Measurements from ENCODE around the gene TTC9.

The TTC9 gene

DNA sequence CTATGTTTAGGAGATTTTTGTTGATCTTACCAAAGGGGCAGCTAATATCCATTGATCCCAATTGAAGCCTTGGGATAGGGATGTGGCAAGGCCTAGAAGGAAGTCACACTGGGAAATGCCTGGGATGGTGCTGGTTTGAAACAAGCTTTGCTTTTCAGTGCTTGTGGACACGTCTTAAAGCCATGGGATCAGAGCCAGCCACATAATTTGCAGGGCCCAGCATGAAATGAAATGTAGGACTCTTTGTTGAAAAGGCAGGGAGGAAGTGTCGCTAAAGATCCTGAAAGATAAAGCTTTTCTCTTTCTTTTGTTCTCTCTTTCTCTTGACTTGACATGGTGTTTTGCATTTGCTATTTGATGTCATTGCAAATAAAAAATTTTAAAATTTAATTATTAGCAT is 5.0 kb downstream of the TTC9 start:
- DNase-seq = no peak

DNA sequence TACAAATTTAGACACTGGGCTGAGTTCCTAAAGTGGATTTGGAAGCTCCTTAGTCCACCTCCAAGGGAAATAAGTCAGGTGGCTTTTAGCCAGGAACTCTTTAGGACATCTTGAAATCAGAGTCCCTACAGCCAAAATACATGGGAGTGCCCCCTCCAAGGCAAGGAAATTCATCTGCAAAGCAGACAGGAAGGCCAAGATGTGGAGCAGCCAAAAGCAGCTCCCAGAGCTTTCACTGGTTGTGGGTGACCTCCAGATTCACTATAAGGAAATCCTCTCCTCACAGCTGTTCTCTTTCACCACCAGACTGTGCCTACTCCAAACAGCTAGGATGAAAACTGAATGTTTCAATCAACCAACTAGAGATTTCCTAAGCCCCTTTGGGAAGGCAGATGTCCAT is 6.6 kb downstream of the TTC9 start:
- DNase-seq = no peak

DNA sequence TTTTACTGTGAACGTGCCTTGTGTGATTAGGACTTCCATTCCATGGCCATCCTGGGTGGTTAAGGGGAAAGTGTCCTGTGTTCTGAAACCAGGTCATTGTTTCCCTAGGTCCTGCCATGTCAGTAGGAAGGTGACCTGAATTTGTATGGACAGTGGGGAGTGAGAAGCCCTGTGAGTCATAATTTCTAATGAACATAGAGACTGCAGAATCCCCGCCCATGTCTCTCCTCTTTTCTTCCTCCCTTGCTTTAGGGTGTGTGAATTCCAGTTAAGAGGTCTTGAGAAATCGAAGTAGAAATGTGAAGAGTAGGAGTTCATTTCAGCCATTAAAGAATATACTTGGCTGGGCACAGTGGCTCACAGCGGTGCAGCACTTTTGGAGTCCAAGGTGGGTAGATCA is 8.1 kb downstream of the TTC9 start:
- no peak for DNase-seq

DNA sequence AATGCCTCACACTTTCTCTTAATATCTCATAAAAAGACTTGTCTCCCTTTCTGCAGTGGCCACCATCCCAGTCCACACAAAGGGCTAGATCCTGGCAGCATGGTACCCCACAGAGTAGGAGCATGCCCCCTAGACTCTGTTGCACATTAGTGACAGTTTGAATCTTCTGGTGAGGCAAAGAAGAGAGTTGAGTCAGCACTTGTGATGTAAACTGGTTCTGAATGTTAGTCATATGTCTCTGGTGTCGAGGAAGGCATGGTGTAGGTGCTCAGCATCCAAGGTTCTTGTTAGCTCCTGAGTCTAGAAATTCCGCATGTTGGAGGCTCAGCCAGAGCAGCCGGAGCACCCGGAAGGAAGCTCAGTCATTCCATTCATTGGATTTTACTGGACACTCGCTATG is 9.8 kb downstream of the TTC9 start:
- no peak for DNase-seq

DNA sequence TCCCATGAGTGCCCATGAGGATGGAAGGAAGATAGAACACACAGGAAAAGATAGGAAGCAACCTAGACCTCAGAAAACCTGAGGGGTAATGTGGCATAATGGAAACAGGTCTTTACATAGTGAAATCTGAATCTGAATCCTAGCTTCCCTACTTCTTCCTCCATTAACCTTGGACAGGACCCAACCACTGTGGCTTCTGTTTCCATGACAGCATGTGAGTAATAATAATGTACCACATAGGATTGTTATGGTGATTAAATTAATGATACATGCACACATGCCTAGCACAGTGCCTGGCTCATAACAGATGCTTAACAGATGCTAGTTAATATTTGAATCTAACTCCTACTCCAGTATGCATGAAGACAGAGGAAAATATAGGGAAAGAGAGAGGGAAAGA is 11.2 kb downstream of the TTC9 start:
- no peak for DNase-seq

DNA sequence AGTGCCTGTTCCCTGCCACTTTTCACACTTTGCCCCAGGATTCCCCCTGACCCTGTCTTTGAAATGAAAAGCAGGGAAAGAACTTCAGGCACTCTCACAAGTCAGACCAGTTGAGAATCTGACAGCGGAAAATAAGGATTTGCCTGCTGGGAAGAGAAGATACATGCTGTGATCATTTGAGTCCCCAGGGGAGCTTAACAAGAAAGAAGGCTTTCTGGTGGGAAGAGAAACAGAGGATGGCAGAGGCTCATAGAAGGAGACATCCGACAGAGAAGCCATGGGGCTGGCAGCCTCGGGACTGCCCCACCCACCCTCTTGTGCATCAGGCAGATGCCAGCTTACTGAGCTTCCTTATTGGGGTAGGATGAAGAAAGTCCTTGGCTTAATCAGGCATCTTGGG is 11.9 kb downstream of the TTC9 start:
- DNase-seq = no peak

DNA sequence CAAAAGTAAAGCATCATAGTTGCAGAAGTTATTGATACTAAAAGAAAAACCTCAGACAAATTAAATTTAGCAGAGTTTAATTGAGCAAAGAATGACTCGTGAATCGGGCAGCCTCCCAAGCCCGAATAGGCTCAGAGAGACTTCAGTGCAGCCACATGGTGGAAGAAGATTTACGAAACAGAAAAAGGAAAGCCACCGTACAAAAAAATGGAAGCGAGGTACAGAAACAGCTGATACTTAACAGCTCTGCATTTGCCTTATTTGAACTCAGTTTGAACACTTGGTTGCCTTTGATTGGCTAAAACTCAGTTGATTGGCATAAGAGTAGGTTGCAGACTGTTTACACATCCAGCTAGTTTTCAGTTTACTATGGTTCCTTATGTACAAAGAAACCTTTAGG is 12.9 kb downstream of the TTC9 start:
- DNase-seq = no peak

DNA sequence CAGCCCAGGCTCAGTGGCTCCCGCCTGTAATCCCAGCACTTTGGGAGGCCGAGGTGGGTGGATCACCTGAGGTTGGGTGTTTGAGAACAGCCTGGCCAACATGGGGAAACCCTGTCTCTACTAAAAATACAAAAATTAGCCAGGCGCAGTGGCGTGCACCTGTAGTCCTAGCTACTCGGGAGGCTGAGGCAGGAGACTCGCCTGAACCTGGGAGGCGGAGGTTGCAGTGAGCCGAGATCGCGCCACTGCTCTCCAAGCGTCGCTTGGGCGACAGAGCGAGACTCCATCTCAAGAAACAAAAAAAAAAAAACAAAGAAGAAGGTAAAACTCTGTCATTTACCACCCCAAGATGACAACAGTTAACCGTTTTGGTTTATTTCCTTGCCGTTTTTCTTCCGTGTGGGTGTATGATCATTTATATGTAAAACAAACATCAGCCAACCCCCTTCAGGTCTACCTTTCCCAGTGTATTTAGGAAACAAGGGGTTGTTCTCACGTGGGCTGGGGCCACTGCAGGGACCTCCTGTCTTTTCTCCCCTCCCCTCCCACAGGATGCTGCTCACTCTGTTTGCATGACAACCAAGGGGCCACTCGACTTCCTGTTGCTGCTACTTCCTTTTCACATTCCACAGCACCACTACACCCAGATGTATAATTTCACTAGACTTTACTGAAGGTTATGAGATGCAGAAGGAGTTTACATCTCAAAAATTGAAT is 13.6 kb downstream of the TTC9 start:
- no peak for DNase-seq

DNA sequence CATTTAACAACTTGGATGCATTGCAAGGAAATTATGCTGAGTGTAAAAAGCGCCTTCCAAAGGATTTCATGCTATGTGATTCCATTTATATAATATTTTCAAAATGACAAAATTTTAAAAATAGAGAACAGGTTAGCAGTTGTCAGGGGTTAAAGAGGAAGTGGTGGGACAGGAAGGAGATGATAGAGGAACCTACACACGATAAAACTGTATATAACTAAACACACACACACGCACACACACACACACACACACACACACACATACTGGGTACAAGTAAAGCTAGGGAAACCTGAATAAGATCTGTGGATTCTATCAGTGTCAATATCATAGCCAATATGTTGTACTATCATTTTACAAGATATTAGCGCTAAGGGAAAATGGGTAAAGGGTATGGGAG is 17.2 kb downstream of the TTC9 start:
- no peak for DNase-seq

DNA sequence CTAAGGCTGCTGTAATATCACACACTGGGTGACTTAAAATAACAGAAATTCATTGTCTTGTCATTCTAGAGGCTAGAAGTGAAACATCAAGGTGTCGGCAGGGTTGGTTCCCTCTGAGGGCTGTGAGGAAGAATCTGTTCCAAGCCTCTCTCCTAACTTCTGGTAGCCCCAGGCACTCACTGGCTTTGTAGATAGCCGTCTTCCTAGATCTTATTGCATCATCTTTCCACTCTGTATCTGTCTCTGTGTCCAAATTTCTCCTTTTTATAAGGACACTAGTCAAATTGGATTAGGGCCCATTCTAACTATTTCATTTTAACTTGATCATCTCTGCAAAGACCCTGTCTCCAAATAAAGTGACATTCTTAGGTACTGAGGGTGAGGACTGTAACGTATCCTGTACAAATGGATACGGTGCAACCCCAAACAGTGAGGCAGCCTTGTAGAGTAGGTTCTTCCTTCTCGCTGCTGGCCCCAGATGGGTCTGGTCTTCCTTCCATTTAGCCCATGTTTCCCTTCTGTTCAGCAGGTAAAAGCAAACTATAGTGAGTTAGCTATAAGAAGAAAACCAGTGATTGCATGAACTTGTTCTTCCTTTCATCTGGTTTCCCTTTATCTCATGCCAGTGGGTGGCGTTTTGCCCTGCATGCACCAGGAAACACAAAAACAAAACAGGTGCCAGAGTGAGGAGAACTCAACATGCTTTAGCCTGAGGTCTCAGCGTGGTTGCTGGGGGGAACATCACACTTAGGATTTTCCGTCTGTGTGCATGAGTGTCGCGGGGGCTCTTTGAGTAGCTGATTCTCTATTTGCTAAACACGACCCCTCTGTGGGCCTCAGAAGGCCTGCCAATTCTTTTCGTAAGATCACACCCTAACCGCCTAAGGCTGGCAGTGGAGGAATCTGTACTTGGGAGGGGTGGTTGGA is 19.5 kb downstream of the TTC9 start:
- DNase-seq = no peak

DNA sequence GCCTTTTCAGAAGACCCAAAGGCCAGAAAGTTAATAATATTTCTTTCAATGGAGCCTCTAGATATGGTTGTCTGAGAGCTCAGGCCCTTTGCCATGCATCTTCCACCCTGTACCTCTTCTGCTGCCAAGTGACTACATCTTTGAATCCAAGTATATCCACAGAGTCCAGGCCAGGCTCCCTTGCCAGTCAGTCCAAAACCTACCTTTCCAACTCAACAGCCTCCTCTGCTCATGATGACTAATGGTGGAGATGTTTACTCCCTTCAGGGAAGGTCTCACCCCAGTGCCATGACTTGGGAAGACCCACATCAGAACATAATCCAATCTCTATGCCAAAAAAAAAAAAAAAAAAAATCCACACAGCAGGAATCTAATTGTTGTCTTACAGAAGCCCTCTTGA is 20.4 kb downstream of the TTC9 start:
- no peak for DNase-seq

DNA sequence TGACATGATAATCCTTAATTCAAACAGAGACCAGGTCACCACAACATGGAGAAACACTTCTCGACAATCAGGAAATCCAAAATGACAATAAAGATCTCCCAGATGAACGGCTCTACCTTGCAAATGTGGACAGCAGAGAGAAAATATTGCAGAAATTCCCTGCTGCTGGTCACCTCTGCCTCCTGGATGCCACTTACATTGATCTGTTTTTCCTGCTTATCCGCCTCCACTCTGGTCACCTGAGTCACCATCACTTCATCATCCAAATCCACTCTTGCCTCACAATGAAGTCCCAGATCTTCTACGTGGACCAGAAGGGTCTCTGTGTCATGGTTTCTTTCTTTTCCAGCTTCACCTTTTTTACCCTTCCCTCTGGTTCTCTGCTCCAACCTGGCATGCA is 21.1 kb downstream of the TTC9 start:
- DNase-seq = no peak

DNA sequence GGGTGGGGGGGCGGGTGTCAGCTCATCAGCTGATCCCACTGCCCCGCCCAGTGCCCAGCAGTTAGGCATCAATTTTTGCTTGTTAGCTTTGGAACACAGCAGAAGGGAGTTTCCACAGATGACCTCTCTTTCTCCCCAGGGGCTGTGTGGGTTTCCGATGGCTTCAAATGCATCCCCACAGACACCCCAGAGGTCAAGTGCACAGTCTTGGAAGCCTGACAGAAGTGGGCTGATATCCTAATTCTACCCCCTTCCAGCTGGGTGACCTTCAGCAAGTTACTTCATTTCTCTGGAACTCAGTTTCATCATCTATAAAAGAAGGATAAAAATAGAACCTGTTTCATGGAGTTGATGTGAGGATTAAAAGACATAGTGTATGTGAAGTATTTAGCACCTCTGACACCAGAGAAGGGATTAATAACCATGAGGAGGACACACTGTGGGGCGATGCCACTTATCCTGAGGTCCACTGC is 22.0 kb downstream of the TTC9 start:
- no peak for DNase-seq

DNA sequence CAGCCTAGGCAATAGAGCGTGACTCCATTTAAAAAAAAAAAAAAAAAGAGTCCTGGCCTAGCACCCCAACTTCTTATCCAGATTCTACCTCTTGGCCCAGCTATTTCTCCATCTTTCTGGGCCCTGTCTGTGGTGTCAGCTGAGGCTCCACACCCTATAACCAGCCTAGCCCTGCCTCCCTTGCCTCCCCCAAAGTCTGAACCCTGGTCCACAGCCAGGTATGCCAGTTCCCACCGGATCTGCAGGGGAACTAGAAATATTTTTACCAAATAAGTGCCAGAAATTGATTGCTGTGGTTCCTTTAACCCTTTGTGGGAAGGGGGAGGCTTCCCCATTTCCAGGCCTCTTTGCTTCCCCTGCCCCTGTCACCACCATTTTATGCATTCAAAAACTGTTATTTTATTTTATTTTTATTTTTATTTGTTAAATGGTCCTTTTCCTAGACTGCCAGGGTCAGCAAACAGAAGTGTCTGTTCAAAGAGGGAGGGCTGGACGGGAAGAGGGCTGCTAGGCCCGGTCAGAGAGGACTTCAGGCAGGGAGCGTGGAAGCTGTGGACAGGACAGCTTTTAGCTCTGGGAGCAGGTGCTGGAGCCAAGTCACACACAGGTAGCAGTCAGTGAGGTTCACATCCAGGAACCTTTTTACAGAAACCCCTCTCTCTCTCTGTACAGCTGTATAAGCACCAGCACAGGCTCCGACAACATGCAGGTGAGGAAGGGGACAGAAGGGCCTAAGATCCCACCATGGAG is 23.2 kb downstream of the TTC9 start:
- no peak for DNase-seq

DNA sequence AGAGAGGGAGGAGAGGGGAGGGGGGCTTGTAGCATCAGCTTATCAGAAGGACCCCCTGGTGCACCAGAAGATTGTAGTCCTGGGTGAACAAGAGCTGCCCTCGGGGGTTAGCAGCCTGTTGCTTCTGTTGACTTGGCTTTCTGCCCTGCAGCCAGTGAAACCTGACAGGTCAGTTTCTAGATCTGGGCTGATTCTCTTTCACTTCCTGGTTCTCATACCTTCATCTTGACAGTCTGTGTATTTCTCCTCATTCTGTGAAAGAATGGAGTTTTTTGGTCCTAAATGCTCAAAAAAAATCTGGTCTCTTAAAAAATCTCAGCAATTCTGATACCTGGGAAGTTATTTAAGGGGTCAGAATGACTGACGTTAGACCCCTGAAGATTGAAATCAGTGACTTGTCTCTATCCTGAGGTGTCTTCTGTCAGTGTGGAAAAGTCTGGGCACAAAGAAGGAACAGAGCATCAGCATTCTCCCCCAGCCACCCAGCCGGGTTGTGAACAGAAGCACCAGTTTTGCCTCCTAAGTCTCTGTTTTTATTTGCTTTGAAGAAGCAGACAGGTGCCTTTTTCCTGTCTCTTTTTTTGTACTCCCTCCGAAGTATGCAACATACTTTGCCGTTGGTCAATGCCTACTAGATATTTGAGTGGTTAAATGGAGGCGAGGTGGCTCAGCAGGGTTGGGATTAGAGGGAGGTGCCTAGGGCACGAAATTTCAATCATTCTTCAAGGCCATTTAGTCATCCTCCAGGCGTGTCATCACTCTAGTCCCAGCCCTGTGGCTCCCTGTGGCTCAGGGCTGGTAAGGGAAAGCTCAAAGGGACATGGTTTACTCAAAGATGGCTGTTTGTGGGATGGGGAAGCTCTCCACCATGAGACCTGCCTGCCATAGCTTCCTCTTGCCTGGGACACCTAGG is 24.0 kb downstream of the TTC9 start:
- no peak for DNase-seq

DNA sequence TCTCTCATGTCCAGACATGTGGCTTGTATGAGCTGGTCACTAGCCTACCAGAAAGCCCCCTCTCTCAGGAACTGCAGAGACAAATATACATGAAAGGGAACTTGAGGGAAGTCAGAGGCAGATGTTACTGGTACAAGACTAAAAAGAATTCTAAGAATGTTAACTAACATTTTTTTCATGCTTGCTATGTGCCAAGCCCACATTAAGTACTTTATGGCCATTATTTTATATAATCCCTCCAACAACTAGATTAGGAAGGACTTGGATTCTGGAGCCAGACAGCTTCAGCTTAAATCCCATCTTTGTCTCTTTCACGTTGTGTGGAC is 24.6 kb downstream of the TTC9 start:
- no peak for DNase-seq

DNA sequence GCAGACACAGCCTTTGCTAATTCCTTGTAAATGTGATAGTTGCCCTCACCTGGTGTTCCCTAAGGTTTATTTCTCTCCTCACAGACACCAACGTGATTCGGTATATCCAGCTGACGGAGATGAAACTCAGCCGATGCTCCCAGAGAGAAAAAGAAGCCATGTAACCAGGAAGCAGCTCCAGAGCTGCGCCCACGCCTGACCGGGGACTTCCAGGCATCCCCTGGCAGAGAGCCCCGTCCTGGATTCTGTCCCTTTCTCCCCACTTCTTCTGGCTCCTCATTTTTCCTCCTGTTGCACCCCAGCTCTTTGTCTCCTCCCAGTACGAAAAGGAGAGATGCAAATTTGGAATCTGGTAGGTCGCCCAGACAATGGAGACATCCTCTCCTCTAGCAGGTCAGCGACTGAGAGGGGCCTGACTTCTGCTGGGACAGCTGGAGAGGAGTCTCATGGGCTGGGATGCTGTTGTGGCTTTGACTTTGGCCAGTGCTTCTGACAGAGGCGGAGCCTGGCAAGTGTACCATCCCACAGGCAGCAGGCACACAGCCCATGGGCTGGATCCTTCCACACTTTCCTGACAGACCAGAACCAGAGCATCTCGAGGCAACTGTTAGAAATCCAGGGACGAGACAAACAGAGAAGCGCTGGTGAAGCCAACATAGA is 29.4 kb downstream of the TTC9 start:
- DNase-seq = no peak

DNA sequence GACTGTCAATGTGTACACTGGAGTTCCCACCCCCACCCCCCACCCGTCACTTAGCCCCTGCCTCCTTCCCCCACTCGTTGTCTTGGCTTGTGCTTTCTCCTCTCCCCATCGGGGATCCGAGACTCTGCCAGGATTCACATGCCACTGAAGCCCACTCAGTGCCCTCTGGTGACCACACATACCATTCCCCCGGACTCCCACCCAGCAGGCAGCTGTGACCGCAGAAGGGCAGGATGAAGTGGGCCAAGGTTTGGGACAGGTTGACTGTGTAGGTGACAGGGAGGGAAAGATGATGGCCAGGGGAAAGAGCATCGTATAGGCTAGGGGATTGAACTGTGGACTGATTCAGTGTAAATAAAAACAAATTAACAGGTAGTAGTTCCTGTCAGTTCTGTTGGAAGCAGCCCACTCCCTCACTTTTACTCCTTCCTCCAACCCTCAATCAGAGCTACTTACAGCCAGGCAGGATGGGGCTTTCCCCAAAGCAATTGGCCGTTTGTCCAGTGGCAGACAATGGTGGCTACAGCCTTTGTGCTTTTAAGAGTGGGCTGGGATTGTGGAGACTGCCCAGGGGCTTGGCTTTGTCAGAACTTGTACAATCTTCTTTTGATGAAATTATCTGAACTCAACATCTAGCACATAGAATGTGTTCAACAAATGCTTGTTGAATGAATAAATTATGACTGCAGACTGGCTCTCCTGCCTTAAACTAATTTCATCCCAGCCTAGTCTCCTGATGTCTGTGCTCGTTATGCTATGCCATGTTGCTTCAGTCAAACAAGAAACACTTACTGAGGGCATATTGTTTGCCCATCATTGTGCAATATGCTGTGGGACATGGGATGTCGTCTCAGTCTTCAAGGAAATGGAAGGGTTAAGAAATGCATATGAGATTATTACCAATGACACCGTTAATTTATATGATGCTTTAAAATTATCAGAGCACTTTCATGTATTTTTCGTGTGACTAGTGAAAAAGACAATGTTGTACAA is 30.2 kb downstream of the TTC9 start:
- no peak for DNase-seq

DNA sequence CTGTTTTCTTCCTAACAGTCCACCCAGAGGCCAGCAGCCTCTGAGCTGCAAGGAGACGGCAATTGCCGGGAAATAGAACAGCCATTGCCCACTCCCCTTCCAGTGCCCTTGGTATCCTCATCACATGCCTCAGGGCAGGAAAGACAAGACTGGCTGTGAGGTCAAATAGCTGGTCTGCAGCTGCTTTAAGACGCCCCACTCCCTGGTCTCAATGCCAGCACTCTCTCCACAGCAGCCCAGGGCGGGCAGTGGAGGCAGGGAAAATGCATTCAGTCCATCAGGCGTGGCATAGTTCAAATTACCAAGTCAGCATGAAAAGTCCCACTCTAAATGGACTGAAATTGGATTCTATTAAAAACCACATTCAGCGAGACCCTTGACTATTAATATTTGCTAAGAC is 35.6 kb downstream of the TTC9 start:
- DNase-seq = no peak

DNA sequence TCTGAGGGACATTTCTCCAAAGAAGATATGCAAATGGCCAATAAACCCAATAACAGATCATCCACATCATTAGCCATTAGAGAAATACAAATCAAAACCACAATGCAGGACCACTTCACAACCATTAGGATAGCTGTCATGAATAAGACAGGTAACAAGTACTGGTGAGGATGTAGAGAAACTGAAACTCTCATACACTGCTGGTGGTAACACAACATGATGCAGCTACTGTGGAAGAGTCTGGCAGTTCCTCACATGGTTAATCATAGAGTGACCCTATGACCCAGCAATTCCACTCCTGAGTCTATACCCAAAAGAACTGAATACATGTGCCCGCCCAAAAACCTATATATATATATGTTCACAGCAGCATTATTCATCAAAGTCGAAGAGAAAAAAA is 39.0 kb downstream of the TTC9 start:
- no peak for DNase-seq

DNA sequence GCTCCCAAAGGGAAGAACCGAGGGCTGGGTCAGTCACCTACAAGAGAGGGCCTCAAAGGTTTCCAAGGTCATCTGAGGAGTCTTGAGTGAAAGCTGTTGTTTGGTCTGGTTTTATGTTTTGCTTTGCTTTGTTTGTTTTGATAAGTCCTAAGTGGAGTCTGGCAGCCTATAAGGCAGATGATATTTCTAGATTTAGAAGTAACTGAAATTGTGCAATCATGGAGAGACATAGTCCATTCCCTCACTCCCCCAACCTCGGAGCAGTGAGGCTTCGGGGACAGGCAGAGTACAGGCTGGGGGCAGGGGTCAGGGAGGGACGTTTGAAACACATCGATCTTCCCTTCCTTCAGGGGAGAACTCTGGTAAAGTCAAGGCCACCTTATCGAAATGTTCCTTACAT is 42.3 kb downstream of the TTC9 start:
- DNase-seq = no peak

Data from NCI-H524 treated with DMSO at 0.1 percent for 48 hours (cell line).